ENCODE results near the gene UGT8. TPM values are rescaled to one million over a fixed set of nuclear protein-coding genes. Genes with fewer than 3 reads are reported as not detected.

Gene UGT8
- total RNA-seq, 1 experiment from 2014 or later = 15.7 TPM

GRCh38 chr4:114595921-114596320, 2.7 kb upstream of the UGT8 start:
- H4K20me1 ChIP-seq (ENCODE audit: control insufficient read depth, insufficient read depth, insufficient read length) = no peaks in the 10 kb centered on the region
- no peak overlapping the region for H3K27ac ChIP-seq (ENCODE audit: insufficient read length, low read depth, low read length)
- WGBS (ENCODE audit: extremely low coverage, insufficient read length, low lambda C conversion rate) = no CpG with 5 or more reads among the region's 2 CpGs
- H3K18ac ChIP-seq (ENCODE audit: insufficient read length, low read depth, low read length) = no peak overlapping the region
- H3K4me2 ChIP-seq (ENCODE audit: insufficient read depth, insufficient read length, low read length) = no peak overlapping the region
- no peak overlapping the region for H2BK15ac ChIP-seq (ENCODE audit: low read depth, low read length)
- no peak overlapping the region for H3K4ac ChIP-seq (ENCODE audit: low read depth, low read length)
- H2AK5ac ChIP-seq (ENCODE audit: insufficient read length, low read length) = no peak overlapping the region
- H2BK20ac ChIP-seq (ENCODE audit: low read depth, low read length, poor library complexity, severe bottlenecking) = no peak overlapping the region
- no peak overlapping the region for H3K23ac ChIP-seq (ENCODE audit: insufficient read length, low read depth, low read length)
- Mint-ChIP-seq H3K27ac (no peak overlapping the region), H3K4me3 (no peak overlapping the region), H3K4me1 (peaks cover 17 to 18% of the 10 kb centered on the region in 2 experiments), H3K27me3 (ENCODE audit: low read depth) (peaks cover 26% of the 10 kb centered on the region), H3K9me3 (peaks cover 19 to 30% of the 10 kb centered on the region in 2 experiments), H3K36me3 (ENCODE audit: insufficient read depth in 1 of 3, low read depth in 3 of 3) (peaks cover 19 to 30% (median 23%) of the 10 kb centered on the region in 3 experiments)
- H3K4me1 ChIP-seq (ENCODE audit: insufficient read depth, low read length) = peaks cover 3% of the 10 kb centered on the region; the same call in 1 of the 2 replicates
- no peak overlapping the region for H3K14ac ChIP-seq (ENCODE audit: insufficient read depth, low read length)
- TF ChIP-seq CTCF (conservative IDR thresholded peaks at IDR 0.05) = no peak
- no peak overlapping the region for H4K5ac ChIP-seq (ENCODE audit: insufficient read length, low read depth, low read length)
- no peak overlapping the region for H2BK120ac ChIP-seq (ENCODE audit: low read depth, low read length, poor library complexity, severe bottlenecking)
- H3K79me1 ChIP-seq (ENCODE audit: insufficient read depth, low read depth, low read length, poor library complexity, severe bottlenecking) = no peaks in the 10 kb centered on the region
- no peak overlapping the region for H2AFZ ChIP-seq (ENCODE audit: low read length)
- no peak overlapping the region for H2BK5ac ChIP-seq (ENCODE audit: insufficient read length, low read length)
- H3K9ac ChIP-seq (ENCODE audit: extremely low read depth, insufficient read length, low read length) = no peak overlapping the region
- no peaks in the 10 kb centered on the region; the same call in 1 of the 2 replicates for H3K79me2 ChIP-seq (ENCODE audit: insufficient read depth, low read length)
- H2BK12ac ChIP-seq (ENCODE audit: insufficient read length, low read depth, low read length) = no peak overlapping the region
- no peak overlapping the region for H3K56ac ChIP-seq (ENCODE audit: insufficient read length, low read depth, low read length)
- H3K27me3 ChIP-seq (ENCODE audit: insufficient read depth, low read length) = no peaks in the 10 kb centered on the region
- no peak for DNase-seq
- peaks cover 20% of the 10 kb centered on the region for H3K23me2 ChIP-seq (ENCODE audit: insufficient read length, low read depth, low read length, poor library complexity, severe bottlenecking)
- no peak overlapping the region for H3T11ph ChIP-seq (ENCODE audit: low read length)
- H4K91ac ChIP-seq (ENCODE audit: insufficient read length, low read depth, low read length) = no peak overlapping the region
- no peak overlapping the region for H4K8ac ChIP-seq (replicated peaks; ENCODE audit: insufficient read length, low read depth, low read length)
- H3K9me3 ChIP-seq (ENCODE audit: control insufficient read depth, low read depth, low read length) = peaks cover 19% of the 10 kb centered on the region

Measured in H9 (cell line).